Measurements from ENCODE around the gene DNAJB6. TPM values are rescaled to one million over a fixed set of nuclear protein-coding genes. Genes with fewer than 3 reads are reported as not detected.

The DNAJB6 gene
- total RNA-seq, 1 experiment from 2014 or later, result 108 TPM

GRCh38 chr7:157384301-157384700 lies 47.5 kb downstream of the DNAJB6 start:
- no peak for TF ChIP-seq CTCF (IDR thresholded peaks at IDR 0.05; ENCODE audit: insufficient read depth in 1 of 2, low read depth in 1 of 2, low read length in 1 of 2, severe bottlenecking in 1 of 2, unreplicated experiment in 1 of 2)
- CTCF ChIA-PET, result no interaction called here
- H3K9me3 ChIP-seq, result no peaks in the 10 kb centered on the region
- no peaks in the 10 kb centered on the region for H3K27me3 ChIP-seq (replicated peaks; ENCODE audit: control insufficient read depth, insufficient read depth, low read length)
- H3K27ac Mint-ChIP-seq (ENCODE audit: unreplicated experiment), result no peak overlapping the region
- peaks cover 63% of the 10 kb centered on the region for H3K36me3 Mint-ChIP-seq (ENCODE audit: insufficient read depth, unreplicated experiment)
- 0 out of 2 replicates have a peak, but pooled peaks cover 3% of the 10 kb centered on the region for H3K4me1 ChIP-seq
- no peaks in the 10 kb centered on the region for H3K27me3 Mint-ChIP-seq (ENCODE audit: insufficient read depth, unreplicated experiment)
- no TSS peak for BruUV-seq (replicated peaks)
- 0 out of 2 replicates have a peak, but pooled peaks cover 2% of the 10 kb centered on the region for H3K36me3 ChIP-seq (ENCODE audit: control insufficient read depth, insufficient read depth, low read length)
- H3K9me3 Mint-ChIP-seq (ENCODE audit: unreplicated experiment), result no peaks in the 10 kb centered on the region
- no peak for DNase-seq
- peaks cover 7% of the 10 kb centered on the region for H3K4me1 Mint-ChIP-seq (ENCODE audit: low read depth, unreplicated experiment)
- intact Hi-C loops (cut with micrococcal nuclease; ENCODE audit: unreplicated experiment), result no loop called here
- H3K4me3 ChIP-seq (ENCODE audit: low read depth, low read length), result no peak overlapping the region
- no peak overlapping the region for H3K4me3 Mint-ChIP-seq (ENCODE audit: unreplicated experiment)
- POLR2A ChIA-PET, result no interaction called here

- H3K27ac Mint-ChIP-seq (ENCODE audit: unreplicated experiment), result no peak overlapping the region
- POLR2A ChIA-PET, result no interaction called here
- Histone ChIP-seq H3K4me1 (0 out of 2 replicates have a peak, but pooled peaks cover 3% of the 10 kb centered on the region), H3K4me3 (ENCODE audit: low read depth, low read length) (no peak overlapping the region), H3K36me3 (ENCODE audit: control insufficient read depth, insufficient read depth, low read length) (0 out of 2 replicates have a peak, but pooled peaks cover 2% of the 10 kb centered on the region), H3K27me3 (replicated peaks; ENCODE audit: control insufficient read depth, insufficient read depth, low read length) (no peaks in the 10 kb centered on the region), H3K9me3 (no peaks in the 10 kb centered on the region)
- peaks cover 81% of the 10 kb centered on the region for H3K36me3 Mint-ChIP-seq (ENCODE audit: insufficient read depth, unreplicated experiment)
- peak; percentile 81 to 88 for TF ChIP-seq CTCF (IDR thresholded peaks at IDR 0.05; ENCODE audit: insufficient read depth in 1 of 2, low read depth in 1 of 2, low read length in 1 of 2, severe bottlenecking in 1 of 2, unreplicated experiment in 1 of 2)
- intact Hi-C loops (cut with micrococcal nuclease; ENCODE audit: unreplicated experiment), result loop anchor here (2.0 kb wide), 1 partner anchor 110 kb away; no protein-coding TSS in a partner anchor
- peak; percentile 81 to 82 for DNase-seq
- peaks cover 7% of the 10 kb centered on the region for H3K4me1 Mint-ChIP-seq (ENCODE audit: low read depth, unreplicated experiment)
- no TSS peak for BruUV-seq (replicated peaks)
- H3K9me3 Mint-ChIP-seq (ENCODE audit: unreplicated experiment), result no peaks in the 10 kb centered on the region
- H3K4me3 Mint-ChIP-seq (ENCODE audit: unreplicated experiment), result no peak overlapping the region
- CTCF ChIA-PET, result interaction anchor here (0.7 kb wide), 1 partner anchor 440 kb away, joined by 3 read pairs; no protein-coding TSS in a partner anchor
- no peaks in the 10 kb centered on the region for H3K27me3 Mint-ChIP-seq (ENCODE audit: insufficient read depth, unreplicated experiment)
Measured at GRCh38 chr7:157386979-157387800, 50.4 kb downstream of the DNAJB6 start.

- 0 out of 2 replicates have a peak, but pooled peaks cover 3% of the 10 kb centered on the region for H3K4me1 ChIP-seq
- ChIA-PET POLR2A (no interaction called here), CTCF (interaction anchor here (0.5 kb wide), 1 partner anchor 117 kb away, joined by 3 read pairs; no protein-coding TSS in a partner anchor)
- Mint-ChIP-seq H3K9me3 (ENCODE audit: unreplicated experiment) (no peaks in the 10 kb centered on the region), H3K27me3 (ENCODE audit: insufficient read depth, unreplicated experiment) (no peaks in the 10 kb centered on the region), H3K27ac (ENCODE audit: unreplicated experiment) (no peak overlapping the region), H3K36me3 (ENCODE audit: insufficient read depth, unreplicated experiment) (peaks cover 77% of the 10 kb centered on the region), H3K4me1 (ENCODE audit: low read depth, unreplicated experiment) (peaks cover 5% of the 10 kb centered on the region), H3K4me3 (ENCODE audit: unreplicated experiment) (no peak overlapping the region)
- no peaks in the 10 kb centered on the region for H3K9me3 ChIP-seq
- no peak for TF ChIP-seq CTCF (IDR thresholded peaks at IDR 0.05; ENCODE audit: insufficient read depth in 1 of 2, low read depth in 1 of 2, low read length in 1 of 2, severe bottlenecking in 1 of 2, unreplicated experiment in 1 of 2)
- no TSS peak for BruUV-seq (replicated peaks)
- no peak for DNase-seq
- 0 out of 2 replicates have a peak, but pooled peaks cover 2% of the 10 kb centered on the region for H3K36me3 ChIP-seq (ENCODE audit: control insufficient read depth, insufficient read depth, low read length)
- intact Hi-C loops (cut with micrococcal nuclease; ENCODE audit: unreplicated experiment), result no loop called here
- H3K4me3 ChIP-seq (ENCODE audit: low read depth, low read length), result no peak overlapping the region
- no peaks in the 10 kb centered on the region for H3K27me3 ChIP-seq (replicated peaks; ENCODE audit: control insufficient read depth, insufficient read depth, low read length)
Measured at GRCh38 chr7:157388301-157388700, 51.5 kb downstream of the DNAJB6 start.

Data from Caco-2 (cell line).